ENCODE data around the gene SERINC5.
"Not testable (repeated sequence)": the region's sequence is repeated elsewhere in the genome, so short reads cannot be mapped to it uniquely, and the experiment has no call there.

The SERINC5 gene

GRCh38 chr5:80255811-80256712 is at the start of gene SERINC5:
Gene SERINC5 (minus strand): TSS chr5:80256048. CDS start chr5:80255922, 126 bp downstream.
- peak; percentile 70 to 81 for DNase-seq (ENCODE audit: low read depth in 1 of 2, low spot score in 1 of 2)

GRCh38 chr5:80302636-80303035 is 46.8 kb upstream of the SERINC5 start:
- no peak for DNase-seq (ENCODE audit: low read depth in 1 of 2, low spot score in 1 of 2)

- DNase-seq (ENCODE audit: low read depth in 1 of 2, low spot score in 1 of 2): not testable (repeated sequence)
These were observed 45.5 kb upstream of the SERINC5 start for GRCh38 chr5:80301342-80301741.

GRCh38 chr5:80300796-80301195 is 44.9 kb upstream of the SERINC5 start:
- not testable (repeated sequence) for DNase-seq (ENCODE audit: low read depth in 1 of 2, low spot score in 1 of 2)

GRCh38 chr5:80300125-80300524 is 44.3 kb upstream of the SERINC5 start:
- no peak for DNase-seq (ENCODE audit: low read depth in 1 of 2, low spot score in 1 of 2)

- no peak for DNase-seq (ENCODE audit: low read depth in 1 of 2, low spot score in 1 of 2)
These were observed 43.8 kb upstream of the SERINC5 start for GRCh38 chr5:80299601-80300000.

- DNase-seq (ENCODE audit: low read depth in 1 of 2, low spot score in 1 of 2): no peak
These were observed 40.3 kb upstream of the SERINC5 start for GRCh38 chr5:80296121-80296520.

GRCh38 chr5:80291761-80292160 is 35.9 kb upstream of the SERINC5 start:
- no peak for DNase-seq (ENCODE audit: low read depth in 1 of 2, low spot score in 1 of 2)

- DNase-seq (ENCODE audit: low read depth in 1 of 2, low spot score in 1 of 2): no peak
These were observed 33.5 kb upstream of the SERINC5 start for GRCh38 chr5:80289320-80289719.

GRCh38 chr5:80288177-80288576 is 32.3 kb upstream of the SERINC5 start:
- no peak for DNase-seq (ENCODE audit: low read depth in 1 of 2, low spot score in 1 of 2)

GRCh38 chr5:80284720-80285119 is 28.9 kb upstream of the SERINC5 start:
- no peak for DNase-seq (ENCODE audit: low read depth in 1 of 2, low spot score in 1 of 2)

GRCh38 chr5:80283360-80283759 is 27.5 kb upstream of the SERINC5 start:
- DNase-seq (ENCODE audit: low read depth in 1 of 2, low spot score in 1 of 2): no peak

GRCh38 chr5:80282054-80282453 is 26.2 kb upstream of the SERINC5 start:
- DNase-seq (ENCODE audit: low read depth in 1 of 2, low spot score in 1 of 2): no peak

- no peak for DNase-seq (ENCODE audit: low read depth in 1 of 2, low spot score in 1 of 2)
These were observed 21.3 kb upstream of the SERINC5 start for GRCh38 chr5:80277191-80277590.

- DNase-seq (ENCODE audit: low read depth in 1 of 2, low spot score in 1 of 2): no peak
These were observed 20.3 kb upstream of the SERINC5 start for GRCh38 chr5:80276186-80276585.

- DNase-seq (ENCODE audit: low read depth in 1 of 2, low spot score in 1 of 2): no peak
These were observed 19.5 kb upstream of the SERINC5 start for GRCh38 chr5:80275347-80275746.

- not testable (repeated sequence) for DNase-seq (ENCODE audit: low read depth in 1 of 2, low spot score in 1 of 2)
These were observed 14.7 kb upstream of the SERINC5 start for GRCh38 chr5:80270543-80270942.

- DNase-seq (ENCODE audit: low read depth in 1 of 2, low spot score in 1 of 2): no peak
These were observed 14.2 kb upstream of the SERINC5 start for GRCh38 chr5:80269991-80270438.

GRCh38 chr5:80268916-80269315 is 13.1 kb upstream of the SERINC5 start:
- DNase-seq (ENCODE audit: low read depth in 1 of 2, low spot score in 1 of 2): no peak

- no peak for DNase-seq (ENCODE audit: low read depth in 1 of 2, low spot score in 1 of 2)
These were observed 10.7 kb upstream of the SERINC5 start for GRCh38 chr5:80266566-80266965.

GRCh38 chr5:80260461-80260860 is 4.6 kb upstream of the SERINC5 start:
- DNase-seq (ENCODE audit: low read depth in 1 of 2, low spot score in 1 of 2): no peak

- DNase-seq (ENCODE audit: low read depth in 1 of 2, low spot score in 1 of 2): no peak
These were observed 3.8 kb upstream of the SERINC5 start for GRCh38 chr5:80259511-80260203.

All from activated CD4-positive, alpha-beta T cell treated with anti-CD3 and anti-CD28 coated beads, Interleukin-2, amount 50 U/mL, for 24 hours (primary cell).